K562 (cell line): Measurements from ENCODE around the gene BPIFB2.

ENCODE experiments used
- CTCF ChIP-seq, 3 experiments: IDR thresholded peaks in 2 of 3; conservative IDR thresholded peaks in 1 of 3; 2 replicates each; pipeline ENCODE4 v1.5.1; 2011 to 2012; ENCODE audit warnings: low read length in 3 of 3, mild to moderate bottlenecking in 3 of 3, control low read depth in 2 of 3, improper control_type of control experiment in 1 of 3, inconsistent platforms in 1 of 3, low read depth in 1 of 3, mixed read lengths in 1 of 3, moderate library complexity in 1 of 3; ENCODE audit not compliant: insufficient read depth in 2 of 3
- FOXP1 ChIP-seq: sonication (generic); formaldehyde crosslinking; IDR thresholded peaks from 2 replicates; pipeline ENCODE4 v1.8.0; 2022; ENCODE audit warnings: mild to moderate bottlenecking, missing genetic modification reagents
- GABPA ChIP-seq: fragments of 200-800 bp; sonication (Bioruptor generic); conservative IDR thresholded peaks from 2 replicates; pipeline ENCODE4 v1.6.1; 2016; ENCODE audit warnings: low read depth, missing genetic modification characterization, missing compliant biosample characterization
- GATA2 ChIP-seq: sonication (generic); formaldehyde crosslinking; IDR thresholded peaks from 2 replicates; pipeline ENCODE4 v1.4.0; 2020; ENCODE audit warnings: mild to moderate bottlenecking, missing genetic modification reagents
- GMEB1 ChIP-seq: fragments of 250-450 bp; sonication (Bioruptor Pico); IDR thresholded peaks from 2 replicates; pipeline ENCODE4 v1.4.0; 2020; ENCODE audit warnings: mild to moderate bottlenecking
- LEF1 ChIP-seq: fragments of 450-650 bp; IDR thresholded peaks from 2 replicates; pipeline ENCODE4 v1.6.1; 2016; ENCODE audit warnings: mild to moderate bottlenecking
- MLX ChIP-seq, 2 experiments: fragments of 450-650 bp in 1 of 2; sonication (generic) in 1 of 2; formaldehyde crosslinking; conservative IDR thresholded peaks; 2 replicates each; pipeline versions ENCODE4 v1.4.0 to v1.8.1; 2020 to 2022; ENCODE audit warnings: mild to moderate bottlenecking in 1 of 2, missing genetic modification reagents in 1 of 2
- MYC ChIP-seq, 2 experiments: fragments of 250-450 bp in 1 of 2; sonication (Bioruptor Pico) in 1 of 2; IDR thresholded peaks; 2 replicates each; pipeline versions ENCODE4 v1.5.1 to v1.6.1; 2012 to 2021; ENCODE audit warnings: low read depth in 2 of 2, borderline replicate concordance in 1 of 2, improper control_type of control experiment in 1 of 2, low read length in 1 of 2, mild to moderate bottlenecking in 1 of 2, moderate library complexity in 1 of 2
- PHF20 ChIP-seq: fragments of 450-650 bp; IDR thresholded peaks from 2 replicates; pipeline ENCODE4 v1.6.1; 2018; ENCODE audit not compliant: partially characterized antibody
- POLR2AphosphoS5 ChIP-seq: IDR thresholded peaks from 2 replicates; pipeline ENCODE4 v1.6.1; 2011; ENCODE audit warnings: mild to moderate bottlenecking, low read depth, low read length, moderate library complexity; ENCODE audit not compliant: control insufficient read depth, insufficient read depth
- REST ChIP-seq, 2 experiments: fragments of 450-650 bp; formaldehyde crosslinking in 1 of 2; IDR thresholded peaks; 2 replicates each; pipeline versions ENCODE4 v1.4.0 to v1.6.1; 2014 to 2020; ENCODE audit warnings: mild to moderate bottlenecking in 2 of 2, borderline replicate concordance in 1 of 2, low read depth in 1 of 2
- STAT5A ChIP-seq: IDR thresholded peaks from 2 replicates; pipeline ENCODE4 v1.6.1; 2012; ENCODE audit warnings: low read length, inconsistent platforms, borderline replicate concordance
- YY1 ChIP-seq, 3 experiments: IDR thresholded peaks; 2 replicates each; pipeline ENCODE4 v1.6.1; 2011; ENCODE audit warnings: low read length in 2 of 3, mild to moderate bottlenecking in 2 of 3, moderate library complexity in 2 of 3, borderline replicate concordance in 1 of 3, control low read depth in 1 of 3, low read depth in 1 of 3; ENCODE audit not compliant: insufficient read depth in 3 of 3, insufficient replicate concordance in 2 of 3, control insufficient read depth in 1 of 3, insufficient read length in 1 of 3; ENCODE audit errors: extremely low read depth in 1 of 3

- TF ChIP-seq MYC (IDR thresholded peaks at IDR 0.05; ENCODE audit: low read depth, low read length) (no peak), MYC (CRISPR knock-in tag; IDR thresholded peaks at IDR 0.05; ENCODE audit: borderline replicate concordance, low read depth) (no peak), CTCF (IDR thresholded peaks at IDR 0.05 in 2 of 3, conservative IDR thresholded peaks at IDR 0.05 in 1 of 3; ENCODE audit: insufficient read depth in 2 of 3, low read depth in 1 of 3, low read length in 3 of 3) (no peak), REST (IDR thresholded peaks at IDR 0.05; ENCODE audit: borderline replicate concordance) (no peak), REST (CRISPR knock-in tag; IDR thresholded peaks at IDR 0.05; ENCODE audit: low read depth) (no peak), GATA2 (CRISPR knock-in tag) (no peak), PHF20 (no peak), GABPA (tag) (no peak), YY1 (IDR thresholded peaks at IDR 0.05; ENCODE audit: borderline replicate concordance in 1 of 3, control insufficient read depth in 1 of 3, extremely low read depth in 1 of 3, insufficient read depth in 3 of 3, insufficient read length in 1 of 3, insufficient replicate concordance in 2 of 3, low read depth in 1 of 3, low read length in 2 of 3) (no peak), GMEB1 (no peak), LEF1 (no peak), STAT5A (no peak), FOXP1 (no peak), MLX (CRISPR knock-in tag; conservative IDR thresholded peaks at IDR 0.05) (no peak), POLR2AphosphoS5 (no peak)
Observed at GRCh38 chr20:33038243-33038642, 30.7 kb downstream of the BPIFB2 start.
